Lower leg skin (tissue), 3 donors: ENCODE results near the gene TTC24.

Experiments used
- CTCF ChIP-seq, 3 donors: fragments of 450-650 bp; IDR thresholded peaks; one replicate each; pipeline ENCODE4 v1.5.1; 2016; ENCODE audit warnings: antibody characterized with exemption in 3 of 3, mild to moderate bottlenecking in 3 of 3, moderate library complexity in 2 of 3
- POLR2A ChIP-seq, 2 donors: fragments of 450-650 bp; IDR thresholded peaks; one replicate each; pipeline ENCODE4 v1.6.1; 2016 to 2017; ENCODE audit warnings: antibody characterized with exemption in 2 of 2, mild to moderate bottlenecking in 1 of 2, moderate library complexity in 1 of 2

GRCh38 chr1:156608981-156609380 is 29.5 kb downstream of the TTC24 start:
- TF ChIP-seq CTCF (IDR thresholded peaks at IDR 0.05) (no peak), POLR2A (IDR thresholded peaks at IDR 0.05) (no peak)
